OCI-M2 (cell line): ENCODE data around the gene ZNF592.
"Not testable (repeated sequence)": the region's sequence is repeated elsewhere in the genome, so short reads cannot be mapped to it uniquely, and the experiment has no call there.

Experiments
- DNase-seq: peaks from one replicate; lab custom pipeline; 2025; ENCODE audit not compliant: unreplicated experiment; lab: John Stamatoyannopoulos, UW

ZNF592 gene, protein sequence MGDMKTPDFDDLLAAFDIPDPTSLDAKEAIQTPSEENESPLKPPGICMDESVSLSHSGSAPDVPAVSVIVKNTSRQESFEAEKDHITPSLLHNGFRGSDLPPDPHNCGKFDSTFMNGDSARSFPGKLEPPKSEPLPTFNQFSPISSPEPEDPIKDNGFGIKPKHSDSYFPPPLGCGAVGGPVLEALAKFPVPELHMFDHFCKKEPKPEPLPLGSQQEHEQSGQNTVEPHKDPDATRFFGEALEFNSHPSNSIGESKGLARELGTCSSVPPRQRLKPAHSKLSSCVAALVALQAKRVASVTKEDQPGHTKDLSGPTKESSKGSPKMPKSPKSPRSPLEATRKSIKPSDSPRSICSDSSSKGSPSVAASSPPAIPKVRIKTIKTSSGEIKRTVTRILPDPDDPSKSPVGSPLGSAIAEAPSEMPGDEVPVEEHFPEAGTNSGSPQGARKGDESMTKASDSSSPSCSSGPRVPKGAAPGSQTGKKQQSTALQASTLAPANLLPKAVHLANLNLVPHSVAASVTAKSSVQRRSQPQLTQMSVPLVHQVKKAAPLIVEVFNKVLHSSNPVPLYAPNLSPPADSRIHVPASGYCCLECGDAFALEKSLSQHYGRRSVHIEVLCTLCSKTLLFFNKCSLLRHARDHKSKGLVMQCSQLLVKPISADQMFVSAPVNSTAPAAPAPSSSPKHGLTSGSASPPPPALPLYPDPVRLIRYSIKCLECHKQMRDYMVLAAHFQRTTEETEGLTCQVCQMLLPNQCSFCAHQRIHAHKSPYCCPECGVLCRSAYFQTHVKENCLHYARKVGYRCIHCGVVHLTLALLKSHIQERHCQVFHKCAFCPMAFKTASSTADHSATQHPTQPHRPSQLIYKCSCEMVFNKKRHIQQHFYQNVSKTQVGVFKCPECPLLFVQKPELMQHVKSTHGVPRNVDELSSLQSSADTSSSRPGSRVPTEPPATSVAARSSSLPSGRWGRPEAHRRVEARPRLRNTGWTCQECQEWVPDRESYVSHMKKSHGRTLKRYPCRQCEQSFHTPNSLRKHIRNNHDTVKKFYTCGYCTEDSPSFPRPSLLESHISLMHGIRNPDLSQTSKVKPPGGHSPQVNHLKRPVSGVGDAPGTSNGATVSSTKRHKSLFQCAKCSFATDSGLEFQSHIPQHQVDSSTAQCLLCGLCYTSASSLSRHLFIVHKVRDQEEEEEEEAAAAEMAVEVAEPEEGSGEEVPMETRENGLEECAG (N-terminal part only)

DNA sequence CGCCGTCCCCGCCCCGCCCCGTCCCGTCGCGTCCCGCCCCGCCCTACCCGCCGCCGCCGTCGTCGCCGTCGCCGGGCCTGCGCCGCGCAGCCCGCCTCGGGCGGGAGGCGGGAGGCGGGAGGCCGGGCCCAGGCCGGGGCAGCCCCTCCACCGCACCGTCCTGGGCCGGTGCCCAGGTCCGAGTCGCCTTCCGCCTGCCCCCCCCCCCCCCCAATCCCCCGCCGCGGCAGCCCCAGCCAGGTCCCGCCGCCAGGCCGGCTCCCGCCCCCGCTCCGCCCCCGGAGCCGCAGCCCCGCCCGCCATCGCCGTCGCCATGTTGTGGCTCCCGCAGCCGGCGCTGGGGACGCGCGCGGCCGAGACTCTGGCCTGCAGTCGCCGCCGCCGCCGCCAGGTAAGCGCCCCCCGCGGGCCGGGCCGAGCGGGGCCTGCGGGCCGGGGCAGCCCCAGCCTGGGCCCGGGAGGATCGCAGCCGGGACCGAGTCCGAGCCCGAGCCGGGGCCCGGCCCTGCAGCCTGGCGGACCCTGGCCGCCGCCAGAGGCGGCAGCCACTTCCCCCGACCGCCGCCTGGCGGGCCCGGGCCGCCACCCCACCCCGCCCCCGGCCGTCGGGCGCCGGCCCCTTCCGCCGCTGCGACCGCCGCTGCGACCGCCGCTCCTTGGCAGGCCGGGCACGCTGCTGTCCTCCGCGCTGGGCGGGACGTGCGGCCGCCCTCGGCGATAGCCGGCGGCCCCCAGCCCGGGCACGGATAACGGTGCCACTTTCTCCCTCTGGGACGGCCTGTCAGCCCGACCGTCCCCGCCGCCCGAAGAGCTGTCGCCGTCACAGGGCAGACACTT is at the start of gene ZNF592:
TSS of gene ZNF592 (plus strand) at position 319 of the 837 bp plus-strand sequence. CDS start 34,084 bp downstream, outside the sequence.
- DNase-seq, result no peak

DNA sequence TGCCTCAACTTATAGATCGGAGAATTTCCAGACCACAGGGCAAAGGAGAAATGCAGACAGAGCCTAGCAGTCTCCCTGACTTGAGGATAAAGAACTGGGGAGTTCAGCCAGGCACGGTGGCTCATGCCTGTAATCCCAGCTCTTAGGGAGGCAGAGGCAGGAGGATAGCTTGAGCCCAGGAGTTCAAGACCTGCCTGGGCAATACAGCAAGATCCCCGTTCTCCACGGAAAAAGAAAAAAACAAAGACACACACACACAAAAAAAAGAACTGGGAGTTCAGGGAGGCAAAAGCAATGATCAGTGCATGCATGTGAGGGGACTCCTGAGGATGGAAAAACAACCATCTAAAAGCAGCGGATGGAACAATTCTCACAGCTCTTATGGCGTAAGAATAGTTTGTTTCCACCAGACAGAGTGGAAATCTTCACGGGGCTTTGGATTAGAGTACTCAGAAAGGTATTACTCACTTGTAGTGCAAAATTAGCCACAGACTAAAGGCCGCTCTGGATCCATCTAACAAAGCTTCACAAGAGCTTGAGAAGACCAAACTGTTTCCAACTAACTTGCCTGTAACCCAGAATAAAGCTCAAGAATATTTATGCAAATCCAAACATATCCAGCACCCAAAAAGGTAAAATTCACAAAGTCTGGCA is 48.7 kb upstream of the ZNF592 start:
- DNase-seq, result no peak

DNA sequence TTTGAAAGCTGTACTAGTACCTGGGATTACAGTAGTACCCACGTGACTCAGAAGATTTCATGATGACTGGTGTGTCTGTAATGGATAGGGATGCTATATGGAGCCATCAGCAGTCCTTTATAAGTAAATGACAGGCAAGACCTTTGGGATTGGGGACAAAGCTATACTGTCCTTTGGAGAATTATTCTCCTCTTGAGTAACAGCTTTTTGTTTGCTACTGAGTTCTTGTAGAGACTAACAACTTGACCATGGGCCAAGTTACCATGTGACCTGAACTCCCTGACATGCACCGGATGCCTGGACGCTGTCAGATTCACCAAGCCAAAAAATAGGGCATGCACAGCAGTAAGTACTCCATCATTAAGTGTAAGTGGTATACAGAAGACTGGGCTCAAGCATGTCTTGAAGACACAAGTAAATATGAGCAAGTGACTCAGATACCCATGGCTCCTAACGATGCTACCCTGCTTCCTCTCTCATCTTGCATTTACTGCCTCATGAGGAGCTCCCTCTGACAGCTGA is 45.4 kb upstream of the ZNF592 start:
- no peak for DNase-seq

DNA sequence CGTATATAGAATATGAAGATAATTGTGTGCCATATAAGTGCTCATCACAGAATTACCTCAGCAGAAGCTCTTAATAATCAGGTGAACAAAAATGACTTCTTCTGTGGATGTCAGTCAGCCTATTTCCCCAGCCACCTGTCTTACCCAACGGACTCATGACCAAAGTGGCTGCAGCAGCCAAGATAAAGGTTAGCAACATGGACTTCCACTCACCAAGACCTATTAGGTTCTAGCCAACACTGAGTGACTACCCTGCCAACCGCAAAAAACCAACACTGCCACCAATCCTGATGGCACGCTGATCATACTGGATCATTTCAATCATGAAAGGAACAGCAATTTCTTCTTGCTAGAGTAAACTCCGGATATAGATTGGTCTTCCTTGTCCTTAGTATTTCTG is 44.6 kb upstream of the ZNF592 start:
- DNase-seq, result no peak

DNA sequence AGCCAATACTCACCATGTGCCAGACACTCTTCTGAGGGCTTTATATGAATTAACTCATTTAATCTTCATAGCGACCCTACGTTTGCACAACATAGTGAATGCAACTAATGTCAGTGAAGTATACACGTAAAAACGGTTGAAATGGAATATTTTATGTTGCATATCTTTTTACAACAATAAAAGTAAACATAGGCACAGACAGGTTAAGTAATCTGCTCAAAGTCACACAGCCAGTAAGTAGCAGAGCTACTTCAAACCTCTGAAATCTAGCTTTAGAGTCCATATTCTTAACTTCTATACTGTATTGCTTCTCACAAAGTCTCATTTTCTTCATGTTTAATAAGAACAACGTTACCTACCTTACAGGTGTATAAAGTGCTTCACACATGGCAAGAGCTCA is 34.0 kb upstream of the ZNF592 start:
- DNase-seq, result no peak

DNA sequence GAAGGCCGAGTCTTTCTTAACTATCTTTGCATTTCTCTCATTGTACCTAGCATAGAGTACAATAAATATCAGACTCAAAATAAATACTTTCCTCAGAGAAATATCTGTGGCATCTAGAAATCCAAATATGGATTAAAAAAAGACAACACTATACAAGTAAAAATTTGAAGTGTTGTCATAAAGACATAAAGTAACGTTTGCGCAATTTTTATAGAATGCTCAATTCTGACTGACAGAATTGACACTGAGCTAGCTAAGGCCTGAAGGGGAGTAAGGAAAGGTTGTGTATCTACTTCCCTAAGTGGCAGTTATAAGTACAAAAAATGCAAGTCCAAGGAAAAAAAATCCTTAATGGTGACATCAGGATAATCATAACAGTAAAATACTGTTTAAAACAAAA is 33.6 kb upstream of the ZNF592 start:
- no peak for DNase-seq

DNA sequence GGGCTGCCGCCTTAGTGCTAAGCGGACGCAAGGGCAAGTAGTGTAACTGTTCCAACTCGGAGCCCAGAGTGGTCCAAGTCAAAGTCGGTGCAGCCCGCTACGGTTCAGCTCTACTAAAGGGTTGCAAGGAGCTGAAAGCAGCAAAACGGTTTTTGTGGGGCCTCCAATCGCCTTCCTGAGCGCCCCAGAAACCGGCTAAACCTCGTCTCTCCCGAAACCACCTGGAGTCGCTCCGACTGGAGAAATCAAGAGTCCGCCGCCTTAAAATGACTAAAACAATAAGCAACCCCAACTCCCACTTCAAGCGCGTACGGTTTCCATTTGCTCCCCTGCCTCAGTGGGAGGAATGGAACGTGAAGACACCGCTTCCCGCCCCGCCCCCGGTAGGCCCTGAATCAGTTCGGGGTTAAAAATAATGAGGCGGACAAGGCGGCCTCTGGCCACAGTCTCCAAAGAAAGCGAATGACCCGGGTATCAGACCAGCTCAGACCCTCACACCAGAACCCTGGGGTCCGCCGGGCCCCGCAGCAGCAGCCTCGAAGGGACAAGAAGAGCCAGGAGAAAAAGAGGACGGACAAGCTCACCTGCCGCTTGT is 32.9 kb upstream of the ZNF592 start:
- DNase-seq, result no peak

DNA sequence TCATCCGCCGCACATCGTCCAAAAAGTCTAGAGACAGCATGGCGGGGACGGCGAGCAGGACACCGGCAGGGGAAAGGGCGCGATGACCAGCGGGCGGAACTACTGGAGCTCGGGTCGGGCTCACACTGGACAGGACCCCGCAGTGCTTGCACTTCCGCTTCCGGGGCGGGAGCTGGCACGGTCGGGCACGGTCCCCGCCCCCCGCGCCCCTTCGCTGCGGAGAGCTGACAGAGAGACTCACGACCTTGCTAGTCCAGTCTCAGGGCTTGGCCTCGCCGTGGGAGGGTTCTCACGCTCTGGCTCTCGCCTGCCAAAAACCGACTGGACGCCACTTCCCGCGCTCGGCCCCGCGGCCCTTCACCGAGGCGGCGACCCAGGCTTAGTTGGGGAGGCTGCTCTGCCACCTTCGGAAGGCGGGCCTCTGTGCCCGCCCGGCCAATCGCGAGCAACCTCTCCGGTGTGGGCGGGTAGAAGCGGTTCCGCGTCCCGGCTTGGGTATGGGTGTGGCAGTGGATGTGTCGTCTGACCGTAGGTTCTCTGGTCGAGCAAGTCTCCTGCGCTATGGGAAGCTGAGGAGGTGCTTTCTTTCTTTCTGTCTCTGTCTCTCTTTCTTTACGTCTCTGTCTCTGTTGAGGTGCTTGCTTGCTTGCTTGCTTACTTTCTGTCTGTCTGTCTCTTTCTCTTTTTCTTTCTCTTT is 32.2 kb upstream of the ZNF592 start, which contains the start of gene SEC11A:
TSS of gene SEC11A (minus strand) at position 104 of the 697 bp plus-strand sequence. CDS start at position 40, 64 bp downstream.
- peak; percentile 84 for DNase-seq

DNA sequence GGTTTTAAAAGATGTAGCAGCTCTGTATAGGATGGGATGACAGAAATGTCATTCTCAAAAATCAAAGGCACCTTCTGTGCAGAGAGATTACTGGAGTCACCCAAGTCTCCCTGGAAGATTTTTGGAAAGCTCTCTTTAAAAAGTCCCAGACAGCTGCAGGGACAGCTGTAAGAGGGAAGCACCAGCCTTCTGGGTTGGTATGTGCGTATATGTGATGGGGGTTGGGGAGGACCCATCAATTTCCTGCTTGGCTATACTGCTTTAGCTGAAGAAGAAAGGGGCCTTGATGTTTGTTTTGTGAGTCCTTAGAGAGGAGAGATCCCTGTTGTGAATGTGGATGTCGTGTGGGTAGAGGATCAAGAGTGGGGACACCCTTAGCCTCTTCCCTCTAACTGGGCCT is 27.0 kb upstream of the ZNF592 start:
- DNase-seq, result no peak

DNA sequence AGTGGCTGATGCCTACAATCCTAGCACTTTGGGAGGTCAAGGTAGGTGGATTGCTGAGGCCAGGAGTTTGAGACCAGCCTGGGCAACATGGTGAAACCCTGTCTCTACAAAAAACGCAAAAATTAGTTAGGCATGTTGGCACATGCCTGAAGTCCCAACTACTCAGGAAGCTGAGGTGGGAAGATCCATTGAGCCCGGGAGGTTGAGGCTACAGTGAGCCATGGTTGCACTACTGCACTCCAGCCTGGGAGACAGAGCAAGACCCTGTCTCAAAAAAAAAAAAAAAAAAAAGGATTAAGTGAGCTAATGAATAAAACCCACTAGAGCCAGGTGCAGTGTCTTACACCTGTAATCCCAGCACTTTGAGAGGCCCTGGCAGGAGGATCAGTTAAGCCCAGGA is 25.8 kb upstream of the ZNF592 start:
- DNase-seq, result no peak

DNA sequence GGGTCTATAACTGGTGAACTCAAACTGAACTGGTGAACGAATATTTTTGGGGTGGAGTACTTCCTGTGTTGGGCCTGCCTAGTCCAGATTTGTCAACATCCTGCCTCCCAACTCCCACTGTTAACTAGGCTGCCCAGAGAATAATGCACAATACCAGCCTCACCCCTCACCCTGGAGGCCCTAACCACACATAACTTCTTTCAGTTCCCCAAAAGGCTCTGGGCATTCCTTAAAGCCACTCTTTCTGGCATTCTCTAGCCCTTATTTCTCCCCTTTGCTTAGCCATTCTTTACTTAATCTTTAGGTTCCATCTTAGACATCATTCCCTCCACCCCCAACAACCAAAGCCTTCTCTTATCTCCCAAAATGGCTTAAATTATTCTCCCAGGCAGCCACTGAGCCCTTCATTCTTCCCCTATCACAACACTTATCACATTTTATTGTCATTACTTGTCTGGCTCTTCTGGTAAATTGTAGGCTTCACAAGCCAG is 23.3 kb upstream of the ZNF592 start:
- DNase-seq, result no peak

DNA sequence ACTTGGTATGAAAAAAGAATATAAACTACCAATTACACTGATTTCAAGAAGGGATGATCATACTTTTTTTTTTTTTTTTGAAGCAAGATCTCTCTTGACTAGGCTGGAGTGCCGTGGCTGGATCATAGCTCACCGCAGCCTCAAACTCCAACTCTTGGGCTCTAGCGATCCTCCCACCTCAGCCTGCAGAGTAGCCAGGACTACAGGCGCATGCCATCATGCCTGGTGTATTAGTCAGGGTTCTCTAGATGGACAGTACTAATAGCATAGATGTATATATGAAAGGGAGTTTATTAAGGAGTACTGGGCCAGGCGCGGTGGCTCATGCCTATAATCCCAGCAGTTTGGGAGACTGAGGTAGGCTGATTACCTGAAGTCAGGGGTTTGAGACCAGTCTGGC is 21.0 kb upstream of the ZNF592 start:
- DNase-seq, result no peak

DNA sequence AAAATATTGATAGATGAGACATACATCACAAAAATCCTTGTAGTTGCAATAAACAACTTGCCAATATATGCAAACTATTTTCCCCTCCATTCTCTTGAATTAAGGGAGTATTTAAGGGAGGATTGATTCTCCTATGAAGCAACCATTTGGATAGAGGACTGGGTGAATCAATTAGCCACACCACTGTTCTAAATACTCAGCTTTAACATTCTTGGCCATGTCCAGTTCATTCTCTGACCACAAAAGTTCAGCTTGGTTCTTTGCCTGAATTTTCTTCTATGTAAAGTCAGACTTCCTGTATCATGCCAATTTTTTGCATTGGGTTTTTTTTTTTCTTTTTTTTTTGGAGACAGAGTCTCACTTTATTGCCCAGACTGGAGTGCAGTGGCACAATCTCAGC is 16.6 kb upstream of the ZNF592 start:
- DNase-seq, result no peak

DNA sequence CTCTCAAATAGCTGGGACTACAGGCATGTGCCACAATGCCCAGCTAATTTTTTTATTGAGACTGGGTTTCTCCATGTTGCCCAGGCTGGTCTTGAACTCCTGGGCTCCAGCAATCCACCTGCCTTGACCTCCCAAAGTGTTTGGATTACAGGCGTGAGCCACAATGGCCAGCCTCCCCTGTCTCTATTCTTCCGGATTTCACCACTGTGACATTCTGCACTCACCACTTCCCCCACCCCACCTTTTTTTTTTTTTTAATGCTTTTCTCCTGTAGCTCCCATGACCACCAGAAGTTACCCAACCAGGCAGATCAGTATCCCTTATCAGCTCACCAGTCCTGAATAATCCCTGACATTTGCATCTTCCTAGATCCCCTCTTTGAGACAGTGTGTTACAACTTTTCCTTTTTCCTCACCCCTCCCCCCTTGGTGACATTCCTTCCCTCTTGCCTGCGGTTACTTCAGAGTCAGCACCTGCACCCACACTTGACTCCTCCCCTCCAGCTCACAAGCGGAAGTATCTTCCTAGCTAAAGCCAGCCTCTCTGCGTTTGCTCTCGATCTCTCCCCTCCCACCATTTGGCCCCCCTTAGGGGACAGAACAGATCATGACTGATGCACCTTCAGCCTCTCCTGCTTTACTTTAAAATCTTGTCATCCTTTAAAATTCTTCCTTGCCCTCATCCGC is 13.5 kb upstream of the ZNF592 start:
- DNase-seq, result peak; percentile 25

DNA sequence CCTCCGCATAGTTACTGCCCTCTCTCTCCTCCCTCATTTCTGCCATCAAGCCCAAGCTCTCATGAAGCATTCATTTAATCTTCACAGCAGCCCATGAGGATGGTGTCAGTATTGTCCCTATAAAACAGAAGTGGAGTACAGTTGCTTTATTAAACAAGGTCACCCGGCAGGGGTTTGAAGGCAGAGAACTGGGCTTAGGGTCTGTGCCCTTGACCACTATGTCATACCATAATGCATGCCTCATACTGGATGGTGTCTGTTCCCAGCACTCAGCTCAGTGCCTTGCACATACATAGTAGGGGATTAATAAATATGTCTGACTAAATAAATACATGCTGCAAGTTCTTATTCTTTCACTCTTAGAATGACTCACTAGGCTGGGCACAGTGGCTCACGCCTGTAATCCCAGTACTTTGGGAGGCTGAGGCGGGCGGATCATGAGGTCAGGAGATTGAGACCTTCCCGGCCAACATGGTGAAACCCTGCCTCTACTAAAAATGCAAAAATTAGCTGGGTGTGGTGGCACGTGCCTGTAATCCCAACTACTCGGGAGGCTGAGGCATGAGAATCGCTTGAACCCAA is 12.8 kb upstream of the ZNF592 start:
- not testable (repeated sequence) for DNase-seq

DNA sequence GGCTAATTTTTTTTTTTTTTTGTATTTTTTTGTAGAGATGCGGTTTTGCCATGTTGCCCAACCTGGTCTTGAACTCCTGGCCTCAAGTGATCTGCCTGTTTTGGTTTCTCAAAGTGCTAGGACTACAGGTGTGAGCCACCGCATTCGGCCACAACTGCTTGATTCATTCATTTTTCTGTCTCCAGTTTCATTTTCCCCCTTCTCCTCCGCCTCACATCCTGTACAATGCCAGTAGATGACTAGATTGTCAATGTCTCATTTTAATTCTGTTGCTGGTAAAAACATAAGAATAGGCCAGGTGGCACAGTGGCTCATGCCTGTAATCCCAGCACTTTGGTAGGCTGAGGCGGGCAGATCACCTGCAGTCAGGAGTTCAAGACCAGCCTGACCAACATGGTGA is 12.0 kb upstream of the ZNF592 start:
- DNase-seq, result no peak

DNA sequence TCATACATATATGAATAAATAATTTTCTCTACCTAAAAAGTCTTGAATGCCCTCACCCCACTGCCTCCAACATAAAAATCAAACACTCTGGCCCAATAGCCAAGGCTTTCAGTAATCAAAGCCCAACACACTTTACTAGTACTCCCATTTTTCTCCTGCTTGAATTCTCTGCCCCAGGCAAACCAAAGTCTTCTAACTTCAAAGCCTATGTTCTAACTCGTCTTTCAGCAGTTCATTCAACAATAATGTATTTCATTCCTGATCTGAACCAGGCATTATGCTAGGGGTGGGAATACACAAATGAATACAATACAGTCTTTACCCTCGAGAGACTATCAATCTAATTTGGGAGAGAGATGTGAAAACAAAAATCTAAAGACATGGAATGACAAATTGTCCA is 11.4 kb upstream of the ZNF592 start:
- no peak for DNase-seq

DNA sequence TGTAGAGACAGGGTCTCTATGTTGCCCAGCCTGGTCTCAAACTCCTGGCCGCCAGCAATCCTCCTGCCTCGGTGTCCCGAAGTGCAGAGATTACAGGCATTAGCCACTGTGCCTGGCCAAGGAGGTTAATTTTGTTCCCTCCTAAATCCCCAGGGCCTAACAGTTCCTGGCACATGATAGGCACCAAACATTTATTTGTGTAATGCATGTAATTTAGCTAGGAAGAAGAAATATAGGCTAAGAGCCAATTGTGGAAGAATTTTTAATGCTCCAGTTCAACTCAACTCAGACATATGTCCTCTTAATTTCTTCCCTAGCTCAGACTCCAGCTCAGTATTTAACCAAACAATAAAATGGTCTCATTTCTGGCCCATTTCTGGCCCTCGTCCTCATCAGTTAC is 7.7 kb upstream of the ZNF592 start:
- no peak for DNase-seq
